ENCODE data around the gene RAB3B. TPM values are rescaled to one million over a fixed set of nuclear protein-coding genes. Genes with fewer than 3 reads are reported as not detected.

The RAB3B gene
- total RNA-seq, 2 experiments from 2014 or later = 0.11 to 0.13 TPM

DNA sequence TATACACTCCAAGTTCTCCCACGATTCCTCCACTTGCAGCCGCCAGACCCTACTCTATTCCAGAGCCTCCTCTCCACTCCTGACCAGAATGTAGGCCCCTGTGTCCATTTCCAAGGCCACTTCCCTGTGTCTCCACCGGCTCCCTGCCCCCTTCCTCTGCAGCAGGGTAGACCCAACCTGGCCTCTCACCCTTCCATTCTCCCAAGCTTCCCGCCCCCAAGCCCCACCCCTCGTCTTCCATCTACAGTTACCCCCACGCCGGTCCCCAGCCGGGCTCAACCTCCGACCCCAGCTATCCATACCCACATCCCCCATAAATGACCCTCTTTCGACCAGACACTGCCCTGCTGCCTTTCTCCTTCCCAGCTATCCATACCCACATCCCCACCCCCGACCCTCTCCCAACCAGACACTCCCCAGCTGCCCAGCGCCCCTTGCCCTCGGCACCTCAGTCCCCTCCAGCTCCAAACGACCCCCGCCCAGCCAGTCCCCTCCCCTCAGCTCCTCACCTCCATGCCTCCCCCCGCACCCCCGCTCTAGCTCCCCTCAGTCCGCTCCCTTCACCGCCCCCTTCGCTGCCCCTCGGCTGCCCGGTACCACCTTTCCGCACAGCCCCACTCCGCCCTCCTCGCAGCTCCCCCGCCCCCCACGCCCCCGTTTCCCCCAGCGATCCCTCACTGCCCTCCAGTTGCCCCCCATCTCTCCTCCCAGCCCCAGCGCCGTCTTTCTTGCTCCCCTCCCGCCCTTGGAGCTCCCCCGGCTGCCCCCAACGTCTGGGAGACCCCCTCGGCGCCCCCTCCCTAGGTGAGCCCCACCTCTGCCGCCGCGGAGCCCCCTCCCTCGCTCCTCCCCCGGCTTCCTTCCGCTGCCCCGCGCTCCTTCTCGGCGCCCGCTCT, 670 bp downstream of the RAB3B start:
- CTCF ChIA-PET = interaction anchor here (1.4 to 2.3 kb wide), 3 partner anchors 12 to 93 kb away, joined by 4 to 8 read pairs (median 4); no protein-coding TSS in a partner anchor

DNA sequence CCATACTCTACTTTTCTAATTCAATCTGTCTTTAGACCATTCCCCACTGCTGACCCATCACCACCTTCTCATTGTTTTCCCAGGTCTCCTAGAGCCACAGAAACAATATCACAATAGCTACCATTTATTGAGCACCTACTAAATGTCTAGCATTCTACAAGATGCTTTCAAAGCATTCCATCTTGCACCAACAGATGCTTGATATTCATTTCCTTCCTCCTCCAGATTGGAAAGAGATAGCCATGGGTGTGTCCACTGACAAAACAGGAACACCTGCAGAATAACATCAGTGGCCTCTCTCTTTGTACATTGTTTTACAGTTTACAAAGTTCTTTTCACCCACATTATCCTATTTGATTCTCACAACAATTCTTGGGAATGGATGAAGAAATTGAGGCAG, 2.2 kb downstream of the RAB3B start:
- POLR2A ChIA-PET = no interaction called here

More for the DNA sequence above, 670 bp downstream of the RAB3B start:
- peak overlapping the region; percentile 42 for H3K4me3 Mint-ChIP-seq
- H3K9me3 Mint-ChIP-seq = no peaks in the 10 kb centered on the region
- TF ChIP-seq, protein P1, sequence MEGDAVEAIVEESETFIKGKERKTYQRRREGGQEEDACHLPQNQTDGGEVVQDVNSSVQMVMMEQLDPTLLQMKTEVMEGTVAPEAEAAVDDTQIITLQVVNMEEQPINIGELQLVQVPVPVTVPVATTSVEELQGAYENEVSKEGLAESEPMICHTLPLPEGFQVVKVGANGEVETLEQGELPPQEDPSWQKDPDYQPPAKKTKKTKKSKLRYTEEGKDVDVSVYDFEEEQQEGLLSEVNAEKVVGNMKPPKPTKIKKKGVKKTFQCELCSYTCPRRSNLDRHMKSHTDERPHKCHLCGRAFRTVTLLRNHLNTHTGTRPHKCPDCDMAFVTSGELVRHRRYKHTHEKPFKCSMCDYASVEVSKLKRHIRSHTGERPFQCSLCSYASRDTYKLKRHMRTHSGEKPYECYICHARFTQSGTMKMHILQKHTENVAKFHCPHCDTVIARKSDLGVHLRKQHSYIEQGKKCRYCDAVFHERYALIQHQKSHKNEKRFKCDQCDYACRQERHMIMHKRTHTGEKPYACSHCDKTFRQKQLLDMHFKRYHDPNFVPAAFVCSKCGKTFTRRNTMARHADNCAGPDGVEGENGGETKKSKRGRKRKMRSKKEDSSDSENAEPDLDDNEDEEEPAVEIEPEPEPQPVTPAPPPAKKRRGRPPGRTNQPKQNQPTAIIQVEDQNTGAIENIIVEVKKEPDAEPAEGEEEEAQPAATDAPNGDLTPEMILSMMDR (IDR thresholded peaks at IDR 0.05) = no peak
- H3K4me1 Mint-ChIP-seq (ENCODE audit: low read depth) = peaks cover 7% of the 10 kb centered on the region
- intact Hi-C loops (cut with micrococcal nuclease) = no loop called here
- ATAC-seq (no peak), DNase-seq (no peak)
- POLR2A ChIA-PET = interaction anchor here (1.0 kb wide), 1 partner anchor 62 kb away, joined by 5 read pairs; no protein-coding TSS in a partner anchor
- no peak overlapping the region for H3K27ac Mint-ChIP-seq
- no peaks in the 10 kb centered on the region for H3K36me3 Mint-ChIP-seq (ENCODE audit: low read depth)
- peaks cover 30% of the 10 kb centered on the region for H3K27me3 Mint-ChIP-seq

DNA sequence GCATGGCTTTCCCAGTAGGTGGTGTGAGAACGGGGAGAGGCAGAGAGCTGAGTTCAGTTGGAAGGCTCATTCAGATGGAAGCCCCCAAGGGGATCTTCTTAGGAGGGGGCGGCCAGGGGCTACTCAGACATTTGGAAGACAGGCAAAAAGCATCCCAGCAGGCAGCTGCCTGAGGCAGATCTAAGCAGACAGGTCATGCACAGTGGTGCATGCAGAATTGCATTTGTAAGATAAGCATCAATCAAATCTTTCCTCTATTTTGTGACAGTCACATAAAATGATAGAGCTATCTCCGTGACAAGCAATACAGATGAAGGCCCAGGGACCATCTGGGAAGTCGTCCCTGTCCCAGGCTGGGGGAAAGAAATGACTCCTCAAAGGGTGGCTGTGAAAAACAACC, 3.8 kb downstream of the RAB3B start:
- Mint-ChIP-seq H3K36me3 (ENCODE audit: low read depth) (no peaks in the 10 kb centered on the region), H3K27me3 (peaks cover 13% of the 10 kb centered on the region), H3K9me3 (no peaks in the 10 kb centered on the region), H3K4me3 (no peak overlapping the region), H3K4me1 (ENCODE audit: low read depth) (peaks cover 7% of the 10 kb centered on the region), H3K27ac (no peak overlapping the region)
- ChIA-PET CTCF (interaction anchor here (1.2 kb wide), 2 partner anchors 15 to 90 kb away, joined by 3 to 4 read pairs; no protein-coding TSS in a partner anchor), POLR2A (no interaction called here)
- DNase-seq (no peak), ATAC-seq (no peak)
- intact Hi-C loops (cut with micrococcal nuclease) = no loop called here
- TF ChIP-seq, protein P1 (IDR thresholded peaks at IDR 0.05) = no peak

More for the DNA sequence above, 2.2 kb downstream of the RAB3B start:
- CTCF ChIA-PET = interaction anchor here (2.3 kb wide), 1 partner anchor 91 kb away, joined by 8 read pairs; no protein-coding TSS in a partner anchor
- H3K27me3 Mint-ChIP-seq = peaks cover 24% of the 10 kb centered on the region
- TF ChIP-seq, protein P1 (IDR thresholded peaks at IDR 0.05) = no peak
- H3K27ac Mint-ChIP-seq = no peak overlapping the region
- H3K4me1 Mint-ChIP-seq (ENCODE audit: low read depth) = peaks cover 7% of the 10 kb centered on the region
- no peaks in the 10 kb centered on the region for H3K9me3 Mint-ChIP-seq
- H3K4me3 Mint-ChIP-seq = no peak overlapping the region
- intact Hi-C loops (cut with micrococcal nuclease) = no loop called here
- ATAC-seq (no peak), DNase-seq (no peak)
- H3K36me3 Mint-ChIP-seq (ENCODE audit: low read depth) = no peaks in the 10 kb centered on the region

DNA sequence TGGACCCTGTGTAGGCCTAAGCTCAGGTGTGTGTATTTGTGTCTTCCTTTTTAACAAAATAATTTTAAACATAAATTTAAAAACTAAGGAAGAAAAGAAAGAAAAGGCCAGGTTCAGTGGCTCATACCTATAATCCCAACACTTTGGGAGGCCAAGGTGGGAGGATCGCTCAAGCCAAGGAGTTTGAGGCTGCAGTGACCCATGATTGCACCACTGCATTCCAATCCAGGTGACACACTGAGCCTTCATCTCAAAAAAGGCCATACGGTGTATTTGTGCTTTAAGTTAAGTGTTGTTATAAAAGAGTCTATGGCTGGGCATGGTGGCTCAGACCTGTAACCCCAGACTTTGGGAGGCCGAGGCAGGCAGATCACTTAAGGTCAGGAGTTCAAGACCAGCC, 8.3 kb downstream of the RAB3B start:
- ATAC-seq = no peak
- POLR2A ChIA-PET = no interaction called here
- TF ChIP-seq, protein P1 (IDR thresholded peaks at IDR 0.05) = no peak
- Mint-ChIP-seq H3K4me1 (ENCODE audit: low read depth) (no peaks in the 10 kb centered on the region), H3K4me3 (no peak overlapping the region), H3K27me3 (peaks cover 2% of the 10 kb centered on the region), H3K27ac (no peak overlapping the region), H3K9me3 (no peaks in the 10 kb centered on the region), H3K36me3 (ENCODE audit: low read depth) (no peaks in the 10 kb centered on the region)
- no peak for DNase-seq
- intact Hi-C loops (cut with micrococcal nuclease) = no loop called here
- CTCF ChIA-PET = no interaction called here

DNA sequence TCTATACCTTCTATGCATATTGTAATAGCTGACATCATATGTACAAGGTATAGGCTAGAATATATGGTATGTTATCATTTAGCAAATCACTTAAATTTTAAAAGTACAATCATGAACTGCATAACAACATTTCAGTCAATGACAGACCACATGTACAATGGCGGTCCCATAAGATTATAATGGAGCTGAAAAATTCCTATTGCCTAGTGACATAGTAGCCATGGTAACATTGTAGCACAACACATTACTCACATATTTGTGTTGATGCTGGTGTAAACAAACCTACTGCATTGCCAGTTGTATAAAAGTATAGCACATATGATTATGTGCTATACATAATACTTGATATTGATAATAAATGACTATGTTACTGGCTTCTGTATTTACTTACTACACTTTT, 8.9 kb downstream of the RAB3B start:
- no peak overlapping the region for H3K4me3 Mint-ChIP-seq
- ATAC-seq (no peak), DNase-seq (no peak)
- H3K27ac Mint-ChIP-seq = no peak overlapping the region
- intact Hi-C loops (cut with micrococcal nuclease) = no loop called here
- H3K36me3 Mint-ChIP-seq (ENCODE audit: low read depth) = no peaks in the 10 kb centered on the region
- H3K9me3 Mint-ChIP-seq = no peaks in the 10 kb centered on the region
- ChIA-PET POLR2A (no interaction called here), CTCF (interaction anchor here (0.9 to 1.9 kb wide), 2 partner anchors 40 to 85 kb away, joined by 3 to 5 read pairs; no protein-coding TSS in a partner anchor)
- TF ChIP-seq, protein P1 (IDR thresholded peaks at IDR 0.05) = no peak
- H3K27me3 Mint-ChIP-seq = peaks cover 2% of the 10 kb centered on the region
- H3K4me1 Mint-ChIP-seq (ENCODE audit: low read depth) = no peaks in the 10 kb centered on the region
